ENCODE measurements around the gene ACTN3.

ACTN3 gene

GRCh38 chr11:66548774-66549630, 2.3 kb downstream of the ACTN3 start:
- H3K79me2 ChIP-seq (ENCODE audit: insufficient read depth, low read length), result peaks cover 18% of the 10 kb centered on the region
- no peak overlapping the region for H2AFZ ChIP-seq (ENCODE audit: low read length)
- H3F3A ChIP-seq (ENCODE audit: low read depth), result peaks cover 3% of the 10 kb centered on the region; the same call in 1 of the 2 replicates
- TF ChIP-seq EZH2phosphoT487 (IDR thresholded peaks at IDR 0.05; ENCODE audit: borderline replicate concordance), result no peak
- TF ChIP-seq, protein P1, sequence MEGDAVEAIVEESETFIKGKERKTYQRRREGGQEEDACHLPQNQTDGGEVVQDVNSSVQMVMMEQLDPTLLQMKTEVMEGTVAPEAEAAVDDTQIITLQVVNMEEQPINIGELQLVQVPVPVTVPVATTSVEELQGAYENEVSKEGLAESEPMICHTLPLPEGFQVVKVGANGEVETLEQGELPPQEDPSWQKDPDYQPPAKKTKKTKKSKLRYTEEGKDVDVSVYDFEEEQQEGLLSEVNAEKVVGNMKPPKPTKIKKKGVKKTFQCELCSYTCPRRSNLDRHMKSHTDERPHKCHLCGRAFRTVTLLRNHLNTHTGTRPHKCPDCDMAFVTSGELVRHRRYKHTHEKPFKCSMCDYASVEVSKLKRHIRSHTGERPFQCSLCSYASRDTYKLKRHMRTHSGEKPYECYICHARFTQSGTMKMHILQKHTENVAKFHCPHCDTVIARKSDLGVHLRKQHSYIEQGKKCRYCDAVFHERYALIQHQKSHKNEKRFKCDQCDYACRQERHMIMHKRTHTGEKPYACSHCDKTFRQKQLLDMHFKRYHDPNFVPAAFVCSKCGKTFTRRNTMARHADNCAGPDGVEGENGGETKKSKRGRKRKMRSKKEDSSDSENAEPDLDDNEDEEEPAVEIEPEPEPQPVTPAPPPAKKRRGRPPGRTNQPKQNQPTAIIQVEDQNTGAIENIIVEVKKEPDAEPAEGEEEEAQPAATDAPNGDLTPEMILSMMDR (conservative IDR thresholded peaks at IDR 0.05; ENCODE audit: low read length), result no peak
- H3K36me3 ChIP-seq (ENCODE audit: insufficient read depth, low read length), result no peaks in the 10 kb centered on the region
- no peak overlapping the region for H3K4me3 ChIP-seq (ENCODE audit: low read length, poor library complexity, severe bottlenecking)
- no peak overlapping the region for H3K4me2 ChIP-seq (ENCODE audit: low read depth, low read length, poor library complexity, severe bottlenecking)
- H3K27me3 ChIP-seq (ENCODE audit: insufficient read depth, low read length, poor library complexity, severe bottlenecking), result no peaks in the 10 kb centered on the region
- no peaks in the 10 kb centered on the region for H4K20me1 ChIP-seq (ENCODE audit: insufficient read depth, low read length, poor library complexity, severe bottlenecking)
- H3K4me1 ChIP-seq (ENCODE audit: insufficient read depth, low read length, poor library complexity, severe bottlenecking), result peaks cover 8% of the 10 kb centered on the region
- no peaks in the 10 kb centered on the region for H3K9me2 ChIP-seq (replicated peaks; ENCODE audit: low read depth, low read length)
- H3K9ac ChIP-seq (ENCODE audit: low read depth, low read length, poor library complexity, severe bottlenecking), result no peak overlapping the region
- no peaks in the 10 kb centered on the region for H3K9me3 ChIP-seq (ENCODE audit: insufficient read depth, low read depth, low read length)

GRCh38 chr11:66549696-66550095, 3.0 kb downstream of the ACTN3 start:
- H3K9ac ChIP-seq (ENCODE audit: low read depth, low read length, poor library complexity, severe bottlenecking), result no peak overlapping the region
- H3K4me1 ChIP-seq (ENCODE audit: insufficient read depth, low read length, poor library complexity, severe bottlenecking), result peaks cover 3% of the 10 kb centered on the region
- no peaks in the 10 kb centered on the region for H4K20me1 ChIP-seq (ENCODE audit: insufficient read depth, low read length, poor library complexity, severe bottlenecking)
- H3K9me2 ChIP-seq (replicated peaks; ENCODE audit: low read depth, low read length), result no peaks in the 10 kb centered on the region
- H3K9me3 ChIP-seq (ENCODE audit: insufficient read depth, low read depth, low read length), result no peaks in the 10 kb centered on the region
- no peaks in the 10 kb centered on the region for H3K27me3 ChIP-seq (ENCODE audit: insufficient read depth, low read length, poor library complexity, severe bottlenecking)
- H3F3A ChIP-seq (ENCODE audit: low read depth), result no peaks in the 10 kb centered on the region
- no peak overlapping the region for H3K4me2 ChIP-seq (ENCODE audit: low read depth, low read length, poor library complexity, severe bottlenecking)
- no peak for TF ChIP-seq EZH2phosphoT487 (IDR thresholded peaks at IDR 0.05; ENCODE audit: borderline replicate concordance)
- TF ChIP-seq, protein P1 (conservative IDR thresholded peaks at IDR 0.05; ENCODE audit: low read length), result no peak
- H3K79me2 ChIP-seq (ENCODE audit: insufficient read depth, low read length), result peaks cover 12% of the 10 kb centered on the region
- no peak overlapping the region for H3K4me3 ChIP-seq (ENCODE audit: low read length, poor library complexity, severe bottlenecking)
- no peaks in the 10 kb centered on the region for H3K36me3 ChIP-seq (ENCODE audit: insufficient read depth, low read length)
- no peak overlapping the region for H2AFZ ChIP-seq (ENCODE audit: low read length)

- Histone ChIP-seq H3K9ac (ENCODE audit: low read depth, low read length, poor library complexity, severe bottlenecking) (no peak overlapping the region), H3K4me2 (ENCODE audit: low read depth, low read length, poor library complexity, severe bottlenecking) (no peak overlapping the region), H3K4me1 (ENCODE audit: insufficient read depth, low read length, poor library complexity, severe bottlenecking) (no peaks in the 10 kb centered on the region), H3K4me3 (ENCODE audit: low read length, poor library complexity, severe bottlenecking) (no peak overlapping the region), H3F3A (ENCODE audit: low read depth) (no peaks in the 10 kb centered on the region), H3K79me2 (ENCODE audit: insufficient read depth, low read length) (no peaks in the 10 kb centered on the region), H3K9me2 (replicated peaks; ENCODE audit: low read depth, low read length) (no peaks in the 10 kb centered on the region), H3K27me3 (ENCODE audit: insufficient read depth, low read length, poor library complexity, severe bottlenecking) (no peaks in the 10 kb centered on the region), H3K9me3 (ENCODE audit: insufficient read depth, low read depth, low read length) (no peaks in the 10 kb centered on the region), H3K36me3 (ENCODE audit: insufficient read depth, low read length) (no peaks in the 10 kb centered on the region), H2AFZ (ENCODE audit: low read length) (no peak overlapping the region), H4K20me1 (ENCODE audit: insufficient read depth, low read length, poor library complexity, severe bottlenecking) (no peaks in the 10 kb centered on the region)
- no peak for TF ChIP-seq EZH2phosphoT487 (IDR thresholded peaks at IDR 0.05; ENCODE audit: borderline replicate concordance)
- TF ChIP-seq, protein P1 (conservative IDR thresholded peaks at IDR 0.05; ENCODE audit: low read length), result no peak
These were observed 4.2 kb downstream of the ACTN3 start for GRCh38 chr11:66550887-66551286.
